PFSK-1 (cell line): ENCODE measurements around the gene SDHAF2.

Experiments
- POLR2AphosphoS5 ChIP-seq: IDR thresholded peaks from 2 replicates; pipeline ENCODE4 v1.6.1; 2012; ENCODE audit warnings: low read depth, mild to moderate bottlenecking, control low read depth, low read length, moderate library complexity
- SIN3A ChIP-seq: IDR thresholded peaks from 2 replicates; pipeline ENCODE4 v1.6.1; 2012; ENCODE audit warnings: mild to moderate bottlenecking, low read length, moderate library complexity, borderline replicate concordance; ENCODE audit not compliant: insufficient read depth

GRCh38 chr11:61453695-61454094 is 23.8 kb downstream of the SDHAF2 start:
- TF ChIP-seq POLR2AphosphoS5 (no peak), SIN3A (no peak)
